Upper lobe of right lung (tissue), 1 donor: Measurements from ENCODE around the gene SNTG2. TPM values are rescaled to one million over a fixed set of nuclear protein-coding genes. Genes with fewer than 3 reads are reported as not detected.

ENCODE experiments used
- ATAC-seq: fragments of 200-7000 bp; cut with Tn5 transposase; one replicate; pipeline ENCODE4 v1.9.1; 2020; ENCODE audit warnings: mild to moderate bottlenecking, moderate library complexity
- DNase-seq: peaks from one replicate; pipeline ENCODE4 v3.0.0-alpha.2; 2020
- H3K27ac ChIP-seq: fragments of 200-600 bp; one replicate; pipeline ENCODE4 v1.8.0; 2022
- H3K27me3 ChIP-seq: fragments of 200-600 bp; one replicate; pipeline ENCODE4 v1.8.0; 2022; ENCODE audit warnings: mild to moderate bottlenecking
- H3K36me3 ChIP-seq: fragments of 200-600 bp; one replicate; pipeline ENCODE4 v1.8.0; 2022
- H3K4me1 ChIP-seq: fragments of 200-600 bp; one replicate; pipeline ENCODE4 v1.8.0; 2022
- H3K4me3 ChIP-seq: fragments of 200-600 bp; one replicate; pipeline ENCODE4 v1.8.0; 2022; ENCODE audit warnings: mild to moderate bottlenecking
- H3K9me3 ChIP-seq: fragments of 200-600 bp; one replicate; pipeline ENCODE4 v1.8.0; 2022
- intact Hi-C: fragments of 100-400 bp; cut with DNase I; formaldehyde crosslinking; loops from one replicate; pipeline ENCODE4 v1.11.0; 2022
- total RNA-seq: library from RNA; stranded (reverse); fragmentation: NEBNext Ultra II Directional; extraction: Animal tissue kit (Norgen Biotek cat#: 25700); gene quantifications from one replicate; pipeline ENCODE4 v1.2.1, GENCODE V29; 2021
- TF ChIP-seq, protein P1 (sequence below): fragments of 200-600 bp; IDR thresholded peaks from one replicate; pipeline ENCODE4 v1.8.0; 2022; ENCODE audit warnings: antibody characterized with exemption
- donor health status: DM: no; HTN: yes; CAD: no; lungs with severe emphysema.

Gene SNTG2
- total RNA-seq, 1 donor from 2014 or later: 3.6 TPM

- Histone ChIP-seq H3K27me3 (no peaks in the 10 kb centered on the region), H3K4me1 (no peaks in the 10 kb centered on the region), H3K36me3 (no peaks in the 10 kb centered on the region), H3K27ac (no peak overlapping the region), H3K9me3 (no peaks in the 10 kb centered on the region), H3K4me3 (no peak overlapping the region)
- no peak for DNase-seq
- TF ChIP-seq, protein P1, sequence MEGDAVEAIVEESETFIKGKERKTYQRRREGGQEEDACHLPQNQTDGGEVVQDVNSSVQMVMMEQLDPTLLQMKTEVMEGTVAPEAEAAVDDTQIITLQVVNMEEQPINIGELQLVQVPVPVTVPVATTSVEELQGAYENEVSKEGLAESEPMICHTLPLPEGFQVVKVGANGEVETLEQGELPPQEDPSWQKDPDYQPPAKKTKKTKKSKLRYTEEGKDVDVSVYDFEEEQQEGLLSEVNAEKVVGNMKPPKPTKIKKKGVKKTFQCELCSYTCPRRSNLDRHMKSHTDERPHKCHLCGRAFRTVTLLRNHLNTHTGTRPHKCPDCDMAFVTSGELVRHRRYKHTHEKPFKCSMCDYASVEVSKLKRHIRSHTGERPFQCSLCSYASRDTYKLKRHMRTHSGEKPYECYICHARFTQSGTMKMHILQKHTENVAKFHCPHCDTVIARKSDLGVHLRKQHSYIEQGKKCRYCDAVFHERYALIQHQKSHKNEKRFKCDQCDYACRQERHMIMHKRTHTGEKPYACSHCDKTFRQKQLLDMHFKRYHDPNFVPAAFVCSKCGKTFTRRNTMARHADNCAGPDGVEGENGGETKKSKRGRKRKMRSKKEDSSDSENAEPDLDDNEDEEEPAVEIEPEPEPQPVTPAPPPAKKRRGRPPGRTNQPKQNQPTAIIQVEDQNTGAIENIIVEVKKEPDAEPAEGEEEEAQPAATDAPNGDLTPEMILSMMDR: no peak
- no peak for ATAC-seq
- intact Hi-C loops: no loop called here
Observed at GRCh38 chr2:933734-934295, 16.8 kb upstream of the SNTG2 start.

- DNase-seq: peak; percentile 43
- no peak overlapping the region for H3K27ac ChIP-seq
- no peak for ATAC-seq
- intact Hi-C loops: no loop called here
- no peaks in the 10 kb centered on the region for H3K36me3 ChIP-seq
- no peak overlapping the region for H3K4me3 ChIP-seq
- H3K27me3 ChIP-seq: no peaks in the 10 kb centered on the region
- TF ChIP-seq, protein P1: no peak
- no peaks in the 10 kb centered on the region for H3K4me1 ChIP-seq
- no peaks in the 10 kb centered on the region for H3K9me3 ChIP-seq
Observed at GRCh38 chr2:937530-937929, 13.1 kb upstream of the SNTG2 start.

DNA sequence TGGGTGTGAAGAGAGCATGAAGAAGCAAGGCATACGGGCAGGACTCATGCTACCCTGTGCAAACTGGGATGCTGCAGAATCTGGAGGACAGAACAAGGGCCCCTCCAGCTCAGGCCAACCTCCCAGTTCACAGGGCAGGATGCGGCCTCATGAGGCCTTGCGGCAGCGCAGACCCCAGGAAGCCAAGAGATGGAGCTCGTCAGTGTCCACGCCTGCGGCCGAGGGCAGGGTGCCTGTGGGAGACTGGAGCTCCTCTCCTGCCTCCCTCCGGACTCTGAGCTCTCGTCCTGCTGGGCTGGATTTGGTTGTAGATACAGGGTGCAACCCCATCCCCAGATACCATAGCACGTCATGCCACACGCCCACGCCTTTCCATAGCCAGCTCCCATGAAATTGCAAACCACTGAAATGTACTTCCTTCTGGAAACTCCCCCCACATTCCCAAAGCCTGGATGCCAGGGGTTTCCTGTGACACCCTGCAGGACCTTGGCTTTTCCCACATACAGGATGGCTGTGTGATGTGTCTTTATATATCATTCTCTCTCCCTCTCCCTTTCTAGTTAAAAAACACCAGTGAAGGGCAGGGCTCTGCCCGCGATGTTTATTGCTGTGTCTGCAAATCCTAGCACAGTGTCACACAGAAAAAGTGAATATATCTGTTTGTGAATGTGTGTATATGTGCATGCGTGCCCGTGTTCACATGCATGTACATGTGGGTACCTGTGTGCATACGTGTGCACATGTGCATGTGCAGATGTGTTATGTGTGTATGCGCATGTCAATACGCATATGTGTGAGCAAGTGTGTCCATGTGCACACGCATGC, 12.3 kb upstream of the SNTG2 start:
- peak; percentile 57 for DNase-seq
- intact Hi-C loops: no loop called here
- Histone ChIP-seq H3K27ac (no peak overlapping the region), H3K4me1 (no peaks in the 10 kb centered on the region), H3K4me3 (no peak overlapping the region), H3K9me3 (no peaks in the 10 kb centered on the region), H3K36me3 (no peaks in the 10 kb centered on the region), H3K27me3 (no peaks in the 10 kb centered on the region)
- no peak for ATAC-seq
- TF ChIP-seq, protein P1: no peak

DNA sequence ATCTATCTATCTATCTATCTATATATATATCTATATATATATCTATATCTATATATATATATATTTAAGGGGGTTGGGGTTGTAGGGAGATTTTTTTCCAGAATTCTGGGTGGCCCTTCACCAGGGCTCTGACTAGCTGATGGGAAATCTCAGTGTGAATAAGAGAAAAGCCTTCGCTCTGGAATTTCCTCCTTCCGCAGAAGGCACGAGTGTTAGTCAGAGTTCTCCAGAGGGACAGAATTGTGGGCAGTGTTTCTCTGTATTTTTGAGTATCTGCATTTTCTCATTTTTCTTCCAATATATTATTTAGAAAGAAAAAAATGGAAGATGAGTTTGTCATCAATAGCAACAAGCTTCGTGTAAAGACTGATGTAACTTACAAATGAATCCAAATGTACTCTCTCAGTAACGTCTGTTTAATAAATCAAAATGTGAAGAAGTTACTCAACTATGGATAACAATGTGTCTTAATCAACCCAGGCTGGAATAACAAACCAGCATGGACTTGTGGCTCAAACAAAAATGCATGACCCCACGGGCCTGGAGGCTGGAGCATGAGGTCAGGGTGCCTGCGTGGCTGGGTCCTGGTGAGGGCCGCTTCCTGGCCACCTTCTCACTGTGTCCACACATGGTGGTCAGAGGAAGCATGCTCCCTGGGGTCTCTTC, 10.6 kb upstream of the SNTG2 start:
- Histone ChIP-seq H3K27me3 (no peaks in the 10 kb centered on the region), H3K4me1 (no peaks in the 10 kb centered on the region), H3K27ac (no peak overlapping the region), H3K36me3 (no peaks in the 10 kb centered on the region), H3K9me3 (peaks cover 9% of the 10 kb centered on the region), H3K4me3 (no peak overlapping the region)
- DNase-seq (no peak), ATAC-seq (no peak)
- TF ChIP-seq, protein P1: no peak
- intact Hi-C loops: loop anchor here (10.0 kb wide), 1 partner anchor 605 kb away; no protein-coding TSS in a partner anchor

- H3K27ac ChIP-seq: no peak overlapping the region
- ATAC-seq (no peak), DNase-seq (peak; percentile 51)
- H3K4me1 ChIP-seq: no peaks in the 10 kb centered on the region
- peaks cover 10% of the 10 kb centered on the region for H3K9me3 ChIP-seq
- no peaks in the 10 kb centered on the region for H3K36me3 ChIP-seq
- H3K4me3 ChIP-seq: no peak overlapping the region
- intact Hi-C loops: loop anchor here (10.0 kb wide), 1 partner anchor 603 kb away; no protein-coding TSS in a partner anchor
- no peaks in the 10 kb centered on the region for H3K27me3 ChIP-seq
- TF ChIP-seq, protein P1: no peak
Observed at GRCh38 chr2:941871-942270, 8.8 kb upstream of the SNTG2 start.
